ENCODE results near the gene PHF12. TPM values are rescaled to one million over a fixed set of nuclear protein-coding genes. Genes with fewer than 3 reads are reported as not detected.

PHF12 gene
- total and polyA plus RNA-seq, 2 of the 4 experiments (the other 2 are of a cell fraction) = 24.4 to 25.6 TPM

DNA sequence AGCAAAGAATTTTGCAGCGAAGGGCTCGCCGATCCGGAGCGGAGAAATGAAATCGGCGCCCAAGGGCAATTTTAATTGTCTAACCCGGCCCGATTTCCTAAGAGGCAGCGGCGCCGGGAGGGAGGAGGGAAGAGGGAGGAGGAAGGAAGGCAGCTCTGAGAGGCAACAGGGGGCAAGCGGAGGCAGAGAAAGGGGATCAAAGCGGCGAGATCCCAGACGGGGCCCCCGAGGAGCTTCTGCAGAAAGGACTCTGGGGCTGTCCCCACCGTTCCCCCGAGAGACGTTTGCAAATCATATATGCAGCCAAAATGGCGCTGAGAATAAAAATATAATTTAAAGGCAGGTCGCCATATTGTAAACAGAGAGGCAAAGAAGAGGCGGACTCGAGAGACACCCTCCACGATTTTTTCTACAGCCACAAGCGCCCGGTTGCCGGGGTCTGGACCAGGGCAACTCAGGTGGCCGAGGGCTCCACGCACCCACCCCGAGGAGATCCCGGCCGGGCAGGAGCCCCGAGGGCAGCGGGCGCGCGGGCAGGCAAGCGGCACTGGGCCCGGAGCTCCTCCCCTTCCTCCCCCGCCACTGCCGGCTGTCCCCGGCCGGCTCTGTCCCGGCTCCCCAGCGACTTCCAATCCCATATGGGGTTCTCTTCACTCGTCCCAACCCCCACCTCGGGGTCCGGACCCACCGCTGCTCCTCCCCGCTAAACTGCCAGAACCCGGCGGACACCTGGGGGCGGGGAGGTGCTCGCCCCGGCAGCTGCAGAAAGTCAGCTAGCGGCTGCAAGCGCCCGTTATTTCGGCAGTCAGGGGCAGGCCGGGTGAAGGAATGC lies 1.9 kb downstream of the PHF12 start:
- no TSS peak for BruUV-seq (replicated peaks)
- H4K20me1 ChIP-seq (ENCODE audit: insufficient read depth, low read length) = peaks cover 52% of the 10 kb centered on the region
- in situ Hi-C loops (cut with MboI; ENCODE audit: low sequenced_read_pairs) = no loop called here

More for the DNA sequence above, 1.9 kb downstream of the PHF12 start:
- H3K4ac ChIP-seq (ENCODE audit: low read depth, low read length) = peak overlapping the region; percentile 90
- peak overlapping the region; percentile 70 to 86; a peak in 3 of 4 replicates for H4K8ac ChIP-seq (ENCODE audit: low read depth in 2 of 2, low read length in 2 of 2)
- peak overlapping the region; percentile 84 for H3K4me2 ChIP-seq (ENCODE audit: low read depth, low read length)
- H3K9me3 ChIP-seq (ENCODE audit: control insufficient read depth, insufficient read depth, low read length) = no peaks in the 10 kb centered on the region
- H2AFZ ChIP-seq (replicated peaks; ENCODE audit: low read length, poor library complexity) = peak overlapping the region; percentile 82
- peak overlapping the region; percentile 92 for H3K4me3 ChIP-seq (ENCODE audit: insufficient read depth, low read depth, low read length)
- peaks cover 5 to 45% of the 10 kb centered on the region in 2 experiments; a peak in 3 of 4 replicates for H3K79me1 ChIP-seq (ENCODE audit: low read depth in 1 of 2, low read length in 2 of 2)
- H3K23ac ChIP-seq (ENCODE audit: low read depth, low read length) = peak overlapping the region; percentile 97
- H3K9ac ChIP-seq (ENCODE audit: low read depth, low read length) = peak overlapping the region; percentile 91
- no peak for DNase-seq
- peak overlapping the region; percentile 94 for H3K14ac ChIP-seq (replicated peaks; ENCODE audit: low read depth, low read length)
- H4K91ac ChIP-seq (ENCODE audit: insufficient read depth, low read depth, low read length) = peak overlapping the region; percentile 64
- H3K27me3 ChIP-seq (ENCODE audit: control insufficient read depth, insufficient read depth, low read length) = no peaks in the 10 kb centered on the region
- peak overlapping the region; percentile 91 for H3K27ac ChIP-seq (ENCODE audit: insufficient read depth, low read length)
- CTCF ChIA-PET = interaction anchor here (0.9 to 1.2 kb wide), 5 partner anchors 16 to 223 kb away, joined by 3 to 5 read pairs (median 4); no protein-coding TSS in a partner anchor
- WGBS, 2 experiments (ENCODE audit: extremely low coverage in 2 of 2, insufficient read length in 1 of 2) = 0% methylated on average over 14 of the region's 61 CpGs; no CpG with 5 or more reads in 1 of the 2 experiments
- TF ChIP-seq CEBPB (IDR thresholded peaks at IDR 0.05; ENCODE audit: low read depth, low read length) (peak; percentile 22; the same call in 1 of the 2 replicates), BHLHE40 (IDR thresholded peaks at IDR 0.05; ENCODE audit: low read depth, low read length) (no peak)
- no peak overlapping the region for H2BK15ac ChIP-seq (ENCODE audit: low read depth, low read length)
- POLR2A ChIA-PET (ENCODE audit: unreplicated experiment) = interaction anchor here (0.6 to 1.2 kb wide), 2 partner anchors 223 to 784 kb away, joined by 3 to 7 read pairs; no protein-coding TSS in a partner anchor
- no peaks in the 10 kb centered on the region for H3K36me3 ChIP-seq (ENCODE audit: control insufficient read depth, insufficient read depth, low read length)
- peak overlapping the region; percentile 17 for H2BK120ac ChIP-seq (ENCODE audit: low read depth, low read length)
- H2AK9ac ChIP-seq (replicated peaks; ENCODE audit: low read depth, low read length, poor library complexity) = peak overlapping the region; percentile 98
- intact Hi-C loops (cut with micrococcal nuclease) (loop anchor here (5.0 kb wide), 1 partner anchor 42 kb away; no protein-coding TSS in a partner anchor), dilution Hi-C loops (cut with HindIII; ENCODE audit: low sequenced_read_pairs, unreplicated experiment) (no loop called here)
- H2AK5ac ChIP-seq (ENCODE audit: low read depth, low read length) = peak overlapping the region; percentile 90
- H3K18ac ChIP-seq (ENCODE audit: low read depth, low read length) = peak overlapping the region; percentile 31; the same call in 1 of the 2 replicates
- no peak overlapping the region for H2BK20ac ChIP-seq (ENCODE audit: low read depth, low read length)
- ATAC-seq (ENCODE audit: low read depth) = no peak
- peaks cover 17% of the 10 kb centered on the region for H3K9me1 ChIP-seq (ENCODE audit: insufficient read depth, low read length)
- H3K56ac ChIP-seq (ENCODE audit: extremely low read depth, insufficient read depth, low read length) = peak overlapping the region; percentile 88
- peak overlapping the region; percentile 24; the same call in 1 of the 2 replicates for H4K5ac ChIP-seq (ENCODE audit: low read depth, low read length)
- peak overlapping the region; percentile 72 for H2BK5ac ChIP-seq (ENCODE audit: low read depth, low read length, poor library complexity, severe bottlenecking)
- peaks cover 13% of the 10 kb centered on the region for H3K4me1 ChIP-seq (ENCODE audit: control insufficient read depth, insufficient read depth, low read length)
